ENCODE results near the gene HOXC11. TPM values are rescaled to one million over a fixed set of nuclear protein-coding genes. Genes with fewer than 3 reads are reported as not detected.

HOXC11 gene
- total and polyA plus RNA-seq, 4 experiments from 2014 or later: not detected

DNA sequence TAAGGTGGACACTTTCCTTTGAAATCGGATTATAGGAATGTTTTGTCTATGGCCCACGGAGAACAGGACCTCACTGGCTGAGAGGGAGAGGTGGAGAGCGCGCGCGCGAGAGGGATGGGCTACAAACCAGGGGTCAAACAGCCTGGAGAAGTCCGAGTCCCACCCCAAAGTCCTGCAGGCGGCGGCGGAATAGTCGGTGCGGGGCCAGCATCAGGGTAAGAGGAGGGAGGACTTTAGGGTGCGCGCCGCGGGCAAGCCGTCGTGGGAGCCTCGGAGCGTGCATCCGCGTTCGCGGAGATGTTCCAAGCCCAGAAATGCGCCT is 32.6 kb downstream of the HOXC11 start:
- Mint-ChIP-seq H3K27me3 (peaks cover 68 to 86% of the 10 kb centered on the region in 2 donors), H3K36me3 (no peaks in the 10 kb centered on the region), H3K4me1 (peaks cover 9 to 38% (median 24%) of the 10 kb centered on the region in 4 donors), H3K9me3 (peaks cover 0 to 2% (median 0%) of the 10 kb centered on the region in 8 donors), H3K4me3 (peak overlapping the region in 5 of 8 donors; percentile 35 to 82 (median 74)), H3K27ac (peak overlapping the region in 2 of 7 donors; percentile 5 to 58)
- Histone ChIP-seq H3K9me3 (ENCODE audit: control insufficient read depth in 1 of 2, low read length in 2 of 2) (no peaks in the 10 kb centered on the region), H3K4me3 (ENCODE audit: low read length in 2 of 2) (no peak overlapping the region), H3K36me3 (ENCODE audit: insufficient read depth, low read length) (no peaks in the 10 kb centered on the region), H3K4me1 (ENCODE audit: insufficient read depth, low read length) (peaks cover 19% of the 10 kb centered on the region), H3K27ac (ENCODE audit: low read depth, low read length) (no peak overlapping the region), H3K27me3 (ENCODE audit: insufficient read depth, low read length) (peaks cover 84% of the 10 kb centered on the region)
- intact Hi-C loops (cut with micrococcal nuclease): loop anchor here (5.0 kb wide), 1 partner anchor 372 kb away; no protein-coding TSS in a partner anchor
- POLR2A ChIA-PET (ENCODE audit: partially characterized antibody): interaction anchor here (1.0 to 4.2 kb wide), 3 partner anchors 9 to 186 kb away, joined by 5 to 19 read pairs (median 9); no protein-coding TSS in a partner anchor
- CTCF ChIA-PET (ENCODE audit: partially characterized antibody): interaction anchor here (0.6 to 6.9 kb wide), 11 partner anchors 11 to 348 kb away, joined by 3 to 109 read pairs (median 5); partner anchors contain the start of gene SMUG1
- no peak for DNase-seq

DNA sequence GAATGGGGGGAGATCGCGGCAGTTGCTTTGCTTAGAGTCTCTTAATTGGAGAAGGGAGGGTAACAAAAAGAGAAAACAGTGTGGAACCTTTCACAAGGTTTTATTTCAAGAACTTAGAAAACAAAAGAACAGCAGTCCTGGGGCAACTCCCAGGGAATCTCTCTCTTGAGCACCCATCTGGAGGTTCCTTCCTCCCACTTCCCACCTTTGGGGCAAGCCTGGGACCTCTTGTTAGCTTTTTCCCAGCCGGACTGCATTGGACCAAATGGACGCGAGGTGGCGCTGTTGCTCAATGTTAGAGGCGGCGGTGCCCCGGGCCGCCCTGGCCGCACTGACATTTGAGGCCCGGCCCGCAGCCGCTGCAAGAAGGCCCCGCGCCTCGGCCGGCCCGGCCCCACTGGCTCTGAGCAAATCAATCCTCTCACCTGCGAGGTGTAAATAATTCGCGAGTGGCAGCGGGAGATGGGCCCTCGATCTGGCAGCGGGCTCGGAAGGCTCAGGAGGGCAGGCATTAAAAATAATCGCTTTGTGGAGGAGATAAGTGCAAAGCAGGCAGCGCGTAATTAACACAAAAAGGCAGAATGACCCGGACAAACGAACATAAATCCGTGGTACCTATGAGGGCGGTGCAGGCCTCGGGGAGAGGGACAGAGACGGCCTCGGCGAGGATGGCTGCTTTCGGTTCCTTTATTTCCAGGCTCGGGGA is 33.1 kb downstream of the HOXC11 start:
- H3K36me3 Mint-ChIP-seq: no peaks in the 10 kb centered on the region
- intact Hi-C loops (cut with micrococcal nuclease): loop anchor here (1.0 to 5.0 kb wide), 6 partner anchors 21 to 371 kb away; no protein-coding TSS in a partner anchor

DNA sequence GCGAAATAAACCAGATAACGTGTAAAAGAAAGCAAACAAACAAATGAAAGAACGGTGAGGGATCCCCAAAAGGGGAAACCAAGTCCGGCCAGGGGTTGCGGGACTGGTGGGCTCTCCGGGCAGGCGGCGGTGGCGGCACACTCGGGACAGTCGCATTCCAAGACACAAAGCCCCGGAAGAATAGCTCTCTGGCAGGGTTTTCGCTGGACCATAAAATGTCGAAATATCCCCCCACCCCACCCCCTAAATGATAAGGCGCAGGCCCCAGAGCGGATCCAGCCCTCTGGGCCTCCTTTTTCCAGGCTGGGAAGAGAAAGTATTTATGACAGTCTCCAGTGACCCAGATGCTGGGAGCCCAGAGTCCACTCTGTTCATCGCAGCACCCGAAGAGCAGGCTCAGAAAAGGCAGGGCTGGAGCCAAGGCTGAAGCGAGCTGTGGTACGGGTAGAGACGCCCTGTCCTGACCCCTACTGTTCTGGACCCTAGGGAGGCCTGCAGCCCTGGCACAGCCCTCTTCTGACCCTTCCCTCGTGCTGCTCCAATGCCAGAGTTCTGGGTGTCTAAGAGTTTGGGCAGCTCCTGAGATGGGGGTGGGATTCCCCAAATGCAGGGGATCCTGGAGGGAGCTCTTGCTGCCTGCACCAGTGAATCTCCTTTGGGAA is 33.8 kb downstream of the HOXC11 start:
- H3K27me3 Mint-ChIP-seq: peaks cover 73 to 85% of the 10 kb centered on the region in 2 donors
- intact Hi-C loops (cut with micrococcal nuclease): loop anchor here (1.0 to 5.0 kb wide), 6 partner anchors 20 to 371 kb away; no protein-coding TSS in a partner anchor
- no peaks in the 10 kb centered on the region for H3K36me3 Mint-ChIP-seq
- peak overlapping the region; percentile 64 to 92 (median 79) for H3K4me3 Mint-ChIP-seq
- H3K4me1 Mint-ChIP-seq: peaks cover 16 to 48% (median 30%) of the 10 kb centered on the region in 4 donors
- no peaks in the 10 kb centered on the region for H3K9me3 ChIP-seq (ENCODE audit: control insufficient read depth in 1 of 2, low read length in 2 of 2)
- H3K36me3 ChIP-seq (ENCODE audit: insufficient read depth, low read length): no peaks in the 10 kb centered on the region
- H3K9me3 Mint-ChIP-seq: peaks cover 0 to 2% (median 0%) of the 10 kb centered on the region in 8 donors
- no peak overlapping the region for H3K27ac ChIP-seq (ENCODE audit: low read depth, low read length)
- no peak for DNase-seq
- H3K4me1 ChIP-seq (ENCODE audit: insufficient read depth, low read length): peaks cover 19% of the 10 kb centered on the region
- peak overlapping the region in 2 of 7 donors; percentile 18 to 22 for H3K27ac Mint-ChIP-seq
- POLR2A ChIA-PET (ENCODE audit: partially characterized antibody): interaction anchor here (1.0 to 4.2 kb wide), 5 partner anchors 10 to 209 kb away, joined by 3 to 19 read pairs (median 5); no protein-coding TSS in a partner anchor
- CTCF ChIA-PET (ENCODE audit: partially characterized antibody): interaction anchor here (1.0 to 6.9 kb wide), 10 partner anchors 10 to 212 kb away, joined by 3 to 109 read pairs (median 10); partner anchors contain the start of genes HOXC5 and SMUG1
- peaks cover 83% of the 10 kb centered on the region for H3K27me3 ChIP-seq (ENCODE audit: insufficient read depth, low read length)
- peak overlapping the region in 1 of 2 donors; percentile 44 for H3K4me3 ChIP-seq (ENCODE audit: low read length in 2 of 2)

More for the DNA sequence above, 33.1 kb downstream of the HOXC11 start:
- Histone ChIP-seq H3K27ac (ENCODE audit: low read depth, low read length) (no peak overlapping the region), H3K4me3 (ENCODE audit: low read length in 2 of 2) (peak overlapping the region in 1 of 2 donors; percentile 44), H3K36me3 (ENCODE audit: insufficient read depth, low read length) (no peaks in the 10 kb centered on the region), H3K27me3 (ENCODE audit: insufficient read depth, low read length) (peaks cover 84% of the 10 kb centered on the region), H3K9me3 (ENCODE audit: control insufficient read depth in 1 of 2, low read length in 2 of 2) (no peaks in the 10 kb centered on the region), H3K4me1 (ENCODE audit: insufficient read depth, low read length) (peaks cover 19% of the 10 kb centered on the region)
- peaks cover 0 to 2% (median 0%) of the 10 kb centered on the region in 8 donors for H3K9me3 Mint-ChIP-seq
- peaks cover 70 to 85% of the 10 kb centered on the region in 2 donors for H3K27me3 Mint-ChIP-seq
- peaks cover 9 to 42% (median 25%) of the 10 kb centered on the region in 4 donors for H3K4me1 Mint-ChIP-seq
- peak overlapping the region; percentile 64 to 92 (median 79) for H3K4me3 Mint-ChIP-seq
- ChIA-PET POLR2A (ENCODE audit: partially characterized antibody) (interaction anchor here (1.0 to 4.2 kb wide), 4 partner anchors 9 to 201 kb away, joined by 3 to 19 read pairs (median 7); no protein-coding TSS in a partner anchor), CTCF (ENCODE audit: partially characterized antibody) (interaction anchor here (0.6 to 6.9 kb wide), 11 partner anchors 11 to 347 kb away, joined by 3 to 109 read pairs (median 5); partner anchors contain the start of gene SMUG1)
- H3K27ac Mint-ChIP-seq: peak overlapping the region in 5 of 7 donors; percentile 5 to 58 (median 18)
- DNase-seq: peak; percentile 76 to 87 (median 80)

DNA sequence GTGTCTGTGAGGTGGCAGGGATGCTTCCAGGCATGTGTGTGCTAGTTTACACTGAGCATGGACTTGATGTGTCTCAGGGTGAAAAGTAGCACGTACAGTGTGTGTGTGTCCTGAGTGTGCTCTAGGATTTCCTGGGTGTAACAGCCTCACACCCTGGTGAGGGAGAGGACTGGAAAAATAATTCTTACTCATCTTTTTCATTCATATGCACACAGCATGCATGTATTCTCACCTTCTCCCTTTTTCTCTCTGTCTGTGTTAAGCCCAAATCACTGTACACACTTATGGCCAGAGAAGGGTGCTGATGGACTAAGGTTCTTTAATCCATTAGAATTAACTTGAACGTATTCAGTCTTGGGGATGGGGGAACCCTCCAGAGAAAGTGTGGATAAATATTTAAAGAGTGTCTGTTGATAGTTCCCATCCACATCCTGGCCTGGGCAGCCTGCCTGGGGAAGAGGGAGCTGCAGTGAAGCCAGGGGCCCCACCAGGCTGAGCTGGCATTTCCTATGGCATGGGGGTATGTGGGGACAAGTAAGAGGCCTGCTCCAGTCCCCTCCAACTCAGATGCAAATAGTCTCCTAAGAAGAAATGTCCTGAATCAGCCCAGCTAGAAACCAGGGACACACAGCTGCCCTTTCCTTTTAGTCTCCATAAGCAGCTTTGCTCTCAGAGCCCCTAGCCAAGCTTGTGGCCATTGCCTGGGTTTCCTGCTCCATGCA is 34.8 kb downstream of the HOXC11 start:
- Mint-ChIP-seq H3K27me3 (peaks cover 68 to 84% of the 10 kb centered on the region in 2 donors), H3K4me3 (peak overlapping the region in 4 of 8 donors; percentile 17 to 68 (median 30)), H3K36me3 (no peaks in the 10 kb centered on the region), H3K9me3 (peaks cover 0 to 2% (median 0%) of the 10 kb centered on the region in 8 donors), H3K27ac (peak overlapping the region in 1 of 7 donors; percentile 35), H3K4me1 (peaks cover 16 to 52% (median 30%) of the 10 kb centered on the region in 4 donors)
- peaks cover 19% of the 10 kb centered on the region for H3K4me1 ChIP-seq (ENCODE audit: insufficient read depth, low read length)
- no peak overlapping the region for H3K4me3 ChIP-seq (ENCODE audit: low read length in 2 of 2)
- ChIA-PET CTCF (ENCODE audit: partially characterized antibody) (interaction anchor here (1.0 to 6.9 kb wide), 9 partner anchors 9 to 207 kb away, joined by 3 to 109 read pairs (median 6); partner anchors contain the start of genes HOXC5 and SMUG1), POLR2A (ENCODE audit: partially characterized antibody) (interaction anchor here (1.0 to 4.2 kb wide), 5 partner anchors 9 to 208 kb away, joined by 3 to 19 read pairs (median 5); partner anchors contain the start of gene SMUG1)
- no peak for DNase-seq
- H3K27ac ChIP-seq (ENCODE audit: low read depth, low read length): no peak overlapping the region
- peaks cover 75% of the 10 kb centered on the region for H3K27me3 ChIP-seq (ENCODE audit: insufficient read depth, low read length)
- intact Hi-C loops (cut with micrococcal nuclease): loop anchor here (2.0 to 5.0 kb wide), 2 partner anchors 19 to 370 kb away; no protein-coding TSS in a partner anchor
- H3K9me3 ChIP-seq (ENCODE audit: control insufficient read depth in 1 of 2, low read length in 2 of 2): no peaks in the 10 kb centered on the region
- no peaks in the 10 kb centered on the region for H3K36me3 ChIP-seq (ENCODE audit: insufficient read depth, low read length)

DNA sequence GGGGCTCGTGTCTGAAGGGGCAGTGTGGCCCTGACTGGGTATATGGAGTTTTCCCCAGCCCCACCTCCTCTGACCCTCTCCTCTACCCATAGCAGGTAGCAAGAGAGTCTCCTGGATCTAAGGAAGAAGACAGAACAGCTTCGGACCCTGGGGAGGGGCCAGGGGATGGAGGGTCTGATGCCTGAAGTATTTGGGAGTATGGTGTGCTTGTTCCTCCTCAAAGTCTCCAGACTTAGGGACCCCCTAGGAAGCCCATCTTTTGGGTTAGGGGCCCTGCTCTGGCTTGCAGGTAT is 35.3 kb downstream of the HOXC11 start:
- no peak overlapping the region for H3K27ac ChIP-seq (ENCODE audit: low read depth, low read length)
- H3K36me3 Mint-ChIP-seq: no peaks in the 10 kb centered on the region
- POLR2A ChIA-PET (ENCODE audit: partially characterized antibody): interaction anchor here (1.0 to 4.2 kb wide), 4 partner anchors 9 to 193 kb away, joined by 5 to 19 read pairs (median 6); partner anchors contain the start of gene SMUG1
- H3K4me1 Mint-ChIP-seq: peaks cover 16 to 52% (median 30%) of the 10 kb centered on the region in 4 donors
- intact Hi-C loops (cut with micrococcal nuclease): loop anchor here (5.0 kb wide), 1 partner anchor 369 kb away; no protein-coding TSS in a partner anchor
- peaks cover 0 to 2% (median 0%) of the 10 kb centered on the region in 8 donors for H3K9me3 Mint-ChIP-seq
- peaks cover 19% of the 10 kb centered on the region for H3K4me1 ChIP-seq (ENCODE audit: insufficient read depth, low read length)
- no peaks in the 10 kb centered on the region for H3K9me3 ChIP-seq (ENCODE audit: control insufficient read depth in 1 of 2, low read length in 2 of 2)
- no peak overlapping the region for H3K27ac Mint-ChIP-seq
- peaks cover 75% of the 10 kb centered on the region for H3K27me3 ChIP-seq (ENCODE audit: insufficient read depth, low read length)
- H3K4me3 ChIP-seq (ENCODE audit: low read length in 2 of 2): no peak overlapping the region
- peak overlapping the region in 3 of 8 donors; percentile 30 to 68 (median 51) for H3K4me3 Mint-ChIP-seq
- CTCF ChIA-PET (ENCODE audit: partially characterized antibody): interaction anchor here (1.0 to 6.9 kb wide), 8 partner anchors 8 to 207 kb away, joined by 3 to 109 read pairs (median 19); partner anchors contain the start of genes HOXC5 and SMUG1
- H3K36me3 ChIP-seq (ENCODE audit: insufficient read depth, low read length): no peaks in the 10 kb centered on the region
- H3K27me3 Mint-ChIP-seq: peaks cover 67 to 84% of the 10 kb centered on the region in 2 donors
- DNase-seq: no peak

Measured in CD4-positive, alpha-beta memory T cell (primary cell).